Hematopoietic multipotent progenitor cell treated with erythropoietin and hydrocortisone succinate and interleukin-3 and kit ligand, for 4 days (in vitro differentiated cells): ENCODE measurements around the gene MICAL1.
A peak's percentile ranks its signal among the peaks of the same experiment; 100 is the strongest.

Experiments used
- DNase-seq: peaks from one replicate; pipeline ENCODE4 v3.0.0-alpha.2; 2015

Gene MICAL1

DNA sequence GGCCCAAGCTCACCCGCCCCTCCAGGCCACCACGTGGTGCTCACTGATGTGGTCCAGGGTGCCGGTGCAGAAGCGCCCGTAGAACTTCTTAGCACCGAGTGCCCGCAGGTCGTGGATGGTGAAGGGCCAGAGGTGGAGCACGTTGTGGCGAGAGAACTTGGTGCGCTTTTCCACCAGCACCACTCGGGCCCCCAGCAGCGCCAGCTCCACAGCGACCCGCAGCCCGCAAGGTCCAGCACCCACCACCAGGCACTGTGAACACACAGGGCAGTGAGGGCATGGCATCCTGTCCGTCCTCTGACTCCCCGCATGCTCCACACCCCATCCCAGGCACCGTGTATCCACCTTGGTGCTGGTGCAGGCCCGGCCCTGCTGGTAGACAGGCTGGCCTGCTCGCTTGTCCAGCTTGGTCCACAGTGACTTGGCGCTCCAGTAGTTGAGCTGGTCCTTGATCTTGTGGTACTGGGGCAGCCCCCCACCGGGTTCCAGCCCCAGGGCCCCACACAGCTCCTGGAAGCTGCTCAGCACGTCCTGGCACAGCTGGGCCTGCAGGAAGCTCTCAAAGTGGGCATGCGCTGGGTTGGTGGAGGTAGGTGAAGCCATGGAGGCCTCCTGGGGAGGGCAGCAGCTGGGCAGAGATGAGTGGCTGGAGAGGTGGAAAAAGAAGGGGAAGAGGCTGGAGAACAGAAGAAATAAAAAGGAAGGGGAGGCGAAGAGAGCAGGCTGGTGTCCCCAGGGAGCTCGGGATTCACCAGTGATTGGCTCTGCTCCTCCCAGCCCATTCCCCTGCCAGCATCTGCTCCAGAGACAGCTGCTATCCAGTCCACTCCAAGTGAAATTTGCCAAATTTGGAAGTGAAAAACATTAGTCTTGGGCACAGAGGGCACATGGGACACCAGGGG is 1.7 kb downstream of the MICAL1 start:
- DNase-seq, result no peak

DNA sequence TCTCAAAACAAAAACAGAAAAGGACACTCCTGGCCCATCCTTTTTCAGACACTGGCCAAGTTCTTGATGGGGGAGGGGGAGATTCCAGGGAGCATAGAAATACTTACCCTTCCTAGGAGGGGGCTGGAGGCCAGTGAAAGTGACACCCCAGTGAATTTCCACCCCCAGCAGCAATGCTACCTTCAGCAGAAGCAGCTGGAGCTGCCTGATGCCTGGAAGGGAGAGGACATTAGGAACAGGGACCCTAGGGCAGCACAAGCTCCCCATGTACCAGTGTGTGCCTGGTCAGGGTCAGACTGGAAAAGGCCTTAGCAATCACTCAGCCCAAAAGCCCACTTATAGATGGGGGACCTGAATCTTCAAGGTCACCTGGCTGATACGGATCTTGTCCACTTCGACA is 2.4 kb downstream of the MICAL1 start:
- no peak for DNase-seq

DNA sequence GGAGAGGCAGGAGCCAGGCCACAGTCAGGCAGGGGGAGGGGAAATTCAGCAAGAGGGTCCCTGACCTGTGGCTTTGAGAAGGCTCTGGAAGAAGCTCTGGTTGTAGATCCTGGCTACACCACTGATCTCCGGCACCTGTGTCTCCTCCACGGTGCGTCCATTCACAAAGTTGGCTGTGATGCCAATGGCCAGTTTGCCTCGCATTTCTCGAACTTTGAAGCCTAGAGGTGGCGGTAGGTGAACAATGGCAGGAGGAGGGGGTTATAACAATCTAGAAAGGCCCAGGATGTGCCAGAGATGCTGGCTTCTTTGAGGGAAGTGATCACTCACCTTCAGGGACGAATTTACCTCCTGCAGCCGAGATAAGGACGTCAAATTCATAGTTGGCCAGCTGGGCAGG is 3.4 kb downstream of the MICAL1 start:
- no peak for DNase-seq

DNA sequence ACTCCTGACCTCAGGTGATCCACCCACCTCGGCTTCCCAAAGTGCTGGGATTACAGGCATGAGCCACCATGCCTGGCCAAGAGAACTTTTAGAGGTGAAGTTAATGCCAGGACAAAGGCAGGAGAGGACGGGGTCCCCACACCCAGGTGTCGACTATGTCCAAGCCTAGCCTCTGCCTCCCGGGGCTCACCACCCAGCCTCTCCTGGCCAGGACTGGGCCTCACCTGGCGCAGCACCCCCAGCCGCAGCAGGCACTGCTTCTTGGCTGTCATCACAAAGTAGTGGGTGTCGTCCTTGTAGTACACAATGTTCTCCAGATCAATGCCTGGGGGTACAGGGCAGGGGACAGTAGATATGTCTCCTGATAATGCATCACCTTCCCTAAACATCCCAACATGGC is 4.2 kb downstream of the MICAL1 start:
- no peak for DNase-seq

DNA sequence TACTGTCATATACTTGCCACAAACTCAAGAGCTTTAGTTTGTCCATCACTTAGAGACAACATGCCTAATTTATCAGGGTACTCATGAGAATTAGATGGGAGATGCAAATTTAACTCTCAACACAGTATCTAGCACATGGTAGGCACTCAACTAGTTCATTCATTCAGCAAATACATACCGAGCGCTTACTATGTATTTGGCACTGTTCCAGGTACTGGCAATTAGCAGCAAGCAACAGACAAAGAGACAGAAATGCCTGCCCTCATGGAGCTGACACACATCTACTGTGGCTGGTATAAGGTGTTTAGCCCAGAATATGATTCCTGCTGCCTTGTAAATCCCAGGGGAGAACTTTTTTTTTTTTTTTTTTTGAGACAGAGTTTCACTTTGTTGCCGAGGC is 4.8 kb downstream of the MICAL1 start:
- no peak for DNase-seq

DNA sequence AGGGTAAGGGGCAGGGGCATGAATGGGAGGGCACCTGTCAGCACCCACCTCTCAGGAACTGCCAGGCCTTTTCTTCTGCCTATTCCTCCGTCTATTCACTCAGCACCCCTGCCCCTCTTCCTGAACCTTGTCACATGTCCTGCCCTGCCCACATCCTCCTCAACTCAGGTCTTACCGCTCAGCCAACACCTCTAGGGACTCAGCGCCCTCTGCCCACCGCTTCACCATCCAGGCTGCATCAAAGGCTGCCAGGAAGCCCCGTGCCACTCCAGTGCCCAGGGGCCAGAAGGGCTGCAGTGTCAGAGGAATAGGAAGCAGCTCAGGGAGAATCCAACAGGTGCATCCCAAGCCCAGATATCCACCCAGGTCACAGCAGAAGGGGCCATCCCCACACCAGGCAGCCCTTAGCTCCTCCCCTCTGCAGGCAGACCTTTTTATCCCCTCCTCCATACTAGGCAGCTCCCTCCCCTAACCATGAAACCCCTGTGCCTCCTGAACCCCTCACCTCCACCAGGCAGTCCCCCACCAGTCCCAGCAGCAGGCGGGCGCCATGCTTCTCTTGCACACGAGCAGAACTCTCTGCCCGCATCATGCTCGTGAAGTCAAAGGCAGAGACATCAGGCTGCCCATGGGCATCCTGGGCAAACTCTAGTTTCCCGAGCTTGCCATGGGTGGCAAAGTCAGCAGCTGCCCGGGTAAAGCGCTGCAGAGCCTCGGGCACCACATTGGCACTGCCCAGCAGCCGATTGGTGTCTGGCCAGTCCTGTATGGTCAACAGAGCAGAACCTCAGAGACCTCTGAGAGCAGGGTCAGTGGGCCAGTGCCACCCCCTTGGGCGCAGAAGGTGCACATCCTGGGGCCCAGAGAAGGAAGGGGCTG is 5.5 kb downstream of the MICAL1 start:
- no peak for DNase-seq

DNA sequence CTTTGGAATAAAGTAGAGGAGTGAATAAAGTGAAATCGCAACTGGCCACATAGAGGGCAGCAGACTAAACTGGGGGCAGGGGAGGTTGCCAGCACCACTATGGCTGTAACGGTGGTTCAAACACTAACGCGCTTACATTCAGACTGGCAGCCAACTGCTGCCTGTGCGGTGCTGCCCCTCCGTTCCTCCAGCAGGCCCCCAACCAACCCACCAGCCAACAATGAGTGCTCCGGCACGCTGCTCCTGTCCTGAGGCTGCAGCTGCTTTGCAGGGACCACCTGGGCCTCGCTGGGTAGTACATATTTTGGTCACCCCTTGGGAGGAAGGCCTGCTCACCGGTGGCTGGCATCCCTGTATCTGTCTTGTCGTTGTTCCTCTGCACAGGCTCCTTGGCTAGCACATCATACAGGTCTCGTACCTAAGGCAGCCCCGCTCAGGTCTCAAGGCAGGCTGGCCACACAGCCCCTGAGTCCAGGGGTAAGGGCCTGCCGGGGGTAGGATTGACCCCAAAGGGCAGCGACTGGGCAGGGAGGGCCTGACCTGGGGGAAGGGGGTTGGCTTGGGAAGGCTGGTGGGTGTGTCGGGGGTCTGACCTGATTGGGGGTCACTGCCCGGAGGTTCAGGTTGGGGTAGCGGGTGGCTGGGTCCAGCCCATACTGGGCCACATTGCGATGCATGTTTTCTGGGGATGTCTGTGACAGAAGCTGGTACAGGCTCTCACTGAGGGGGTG is 6.3 kb downstream of the MICAL1 start:
- DNase-seq, result no peak

DNA sequence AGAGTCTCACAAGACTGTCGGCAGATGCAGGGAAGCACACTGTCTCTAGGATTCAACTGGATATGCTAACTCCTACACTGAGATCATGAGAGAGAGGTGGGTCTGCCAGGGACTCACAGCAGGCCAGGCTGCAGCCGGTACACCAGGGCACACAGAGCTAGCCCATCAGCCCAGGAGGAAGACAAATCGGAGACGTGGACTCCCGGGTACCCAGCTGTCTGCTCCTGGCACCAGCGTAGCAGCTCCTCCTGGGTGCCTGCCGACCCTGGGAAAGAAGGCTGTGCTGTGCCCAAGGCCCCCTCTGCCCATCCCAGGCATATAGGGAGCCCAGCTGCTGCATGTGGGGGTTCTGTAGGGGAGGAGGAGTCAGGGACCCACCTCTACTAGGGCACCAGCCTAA is 7.0 kb downstream of the MICAL1 start:
- DNase-seq, result no peak

DNA sequence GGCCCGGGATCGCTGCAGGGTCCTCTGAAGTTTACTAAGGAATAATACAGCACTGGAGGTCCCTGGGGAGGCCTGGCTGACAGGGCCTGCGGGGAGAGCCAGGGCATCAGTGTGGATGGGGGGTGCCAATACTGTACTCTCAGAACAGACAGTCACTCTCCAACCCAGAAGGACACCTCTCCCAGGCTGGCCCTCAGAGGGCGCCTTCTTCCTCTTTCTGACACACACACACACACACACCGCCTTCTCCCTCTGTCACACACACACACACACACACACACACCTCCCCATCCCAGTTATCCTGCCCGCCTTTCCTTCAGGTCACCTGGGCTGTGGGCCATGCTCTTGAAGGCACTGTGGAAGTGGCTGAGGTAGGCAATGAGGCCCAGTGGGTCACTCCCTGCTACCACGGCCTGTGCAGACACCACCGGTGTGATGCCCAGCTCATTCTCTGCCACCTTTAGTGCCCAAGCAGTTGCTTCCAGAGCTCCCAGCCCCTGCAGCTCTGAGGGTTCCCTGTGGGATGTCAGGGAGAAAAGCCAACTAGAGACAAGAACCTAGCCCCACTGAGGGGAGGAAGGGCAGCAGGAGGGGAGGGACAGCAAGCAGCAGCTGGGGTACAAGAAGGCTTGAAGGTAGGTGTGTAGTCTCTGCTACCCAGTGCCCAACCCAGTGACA is 7.6 kb downstream of the MICAL1 start:
- DNase-seq, result peak; percentile 63

DNA sequence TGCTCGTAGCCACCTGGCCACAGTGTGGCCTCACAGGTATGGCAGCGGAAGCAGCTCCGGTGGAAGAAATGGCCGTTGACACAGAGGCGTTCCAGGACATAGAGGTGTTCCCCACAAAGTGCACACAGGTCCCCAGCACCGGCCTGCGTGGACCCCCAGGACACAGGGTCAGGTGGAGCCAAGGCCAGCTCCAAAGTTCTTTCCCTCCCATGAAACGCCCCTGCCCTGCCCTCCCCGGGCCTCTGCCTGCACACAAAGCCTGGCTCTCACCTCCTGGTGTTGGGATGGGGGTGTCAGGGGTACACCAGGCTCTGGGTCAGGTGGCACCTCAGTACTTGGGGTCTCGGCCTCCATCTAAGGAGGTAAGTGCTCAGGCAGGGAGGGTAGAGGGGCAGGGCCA is 8.5 kb downstream of the MICAL1 start:
- DNase-seq, result no peak

DNA sequence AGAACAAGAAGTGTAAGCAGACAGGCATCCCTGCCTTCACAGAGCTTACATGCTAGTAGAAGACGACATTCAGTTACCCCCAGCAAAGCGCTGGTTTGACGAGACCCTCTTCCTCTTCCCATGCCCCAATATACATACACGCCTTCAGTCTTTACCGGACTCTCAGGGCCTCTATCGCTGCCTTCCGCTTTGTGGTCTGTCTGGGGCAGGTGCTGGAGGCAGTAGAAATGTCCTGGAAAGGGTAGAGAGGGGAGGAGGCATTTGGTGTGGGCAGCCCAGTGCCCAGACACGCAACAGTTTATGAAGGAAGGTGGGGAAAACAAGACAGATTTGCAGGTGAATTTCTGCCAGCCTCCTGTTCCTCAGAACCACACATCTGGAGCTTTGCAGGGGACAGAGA is 9.0 kb downstream of the MICAL1 start:
- DNase-seq, result no peak

DNA sequence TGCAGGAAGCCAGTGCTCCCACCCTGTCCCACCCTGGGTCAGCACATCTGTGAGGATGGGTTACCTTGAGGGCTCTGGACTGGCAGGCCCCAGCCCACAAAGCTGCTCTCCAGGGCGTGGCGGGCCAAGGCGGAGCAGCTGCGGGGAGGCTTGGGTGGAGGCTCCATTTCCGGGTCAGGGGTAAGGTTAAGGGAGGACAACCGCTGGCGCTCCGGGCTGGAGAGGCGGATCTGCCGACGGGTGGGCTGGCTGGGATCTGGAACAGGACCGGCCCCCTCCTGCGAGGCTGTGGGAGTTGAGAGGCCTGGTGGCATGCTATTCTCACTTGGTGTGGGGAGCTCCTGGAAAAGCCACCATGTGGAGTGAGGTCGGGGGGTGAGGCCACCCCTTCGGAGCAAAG is 9.5 kb downstream of the MICAL1 start:
- DNase-seq, result no peak

DNA sequence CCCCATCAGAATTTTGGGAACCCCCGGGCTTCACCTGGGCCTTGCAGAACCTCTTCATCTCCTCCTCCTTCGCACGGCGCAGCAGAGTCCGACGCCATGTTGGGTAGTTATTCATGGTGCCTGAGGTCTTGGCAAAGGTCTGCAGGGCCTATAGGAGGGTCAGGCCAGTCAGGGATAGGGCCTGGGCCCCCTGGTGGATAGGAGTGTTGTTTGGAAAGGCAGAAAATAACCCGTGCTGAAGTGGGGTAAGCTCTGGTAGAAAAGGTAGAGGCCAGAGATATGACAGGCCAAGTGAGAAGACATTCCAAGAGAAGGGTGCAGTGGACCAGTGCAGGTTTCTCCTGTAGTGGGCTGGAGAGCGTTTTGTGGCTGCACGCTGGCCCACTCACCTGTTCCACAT is 10.2 kb downstream of the MICAL1 start:
- DNase-seq, result peak; percentile 44

DNA sequence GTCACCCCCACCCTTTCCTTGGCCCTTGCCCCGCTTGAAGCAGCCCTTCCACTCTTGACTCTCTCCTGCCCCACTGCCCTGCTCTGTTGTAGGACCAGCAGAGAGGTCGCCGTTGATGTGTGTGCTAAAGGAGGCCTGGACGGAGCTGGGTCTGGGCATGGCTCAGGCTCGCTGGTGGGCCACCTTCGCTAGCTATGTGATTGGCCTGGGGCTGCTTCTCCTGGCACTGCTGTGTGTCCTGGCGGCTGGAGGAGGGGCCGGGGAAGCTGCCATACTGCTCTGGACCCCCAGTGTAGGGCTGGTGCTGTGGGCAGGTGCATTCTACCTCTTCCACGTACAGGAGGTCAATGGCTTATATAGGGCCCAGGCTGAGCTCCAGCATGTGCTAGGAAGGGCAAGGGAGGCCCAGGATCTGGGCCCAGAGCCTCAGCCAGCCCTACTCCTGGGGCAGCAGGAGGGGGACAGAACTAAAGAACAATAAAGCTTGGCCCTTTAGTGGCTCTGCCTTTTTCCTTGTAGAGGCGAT is 12.1 kb downstream of the MICAL1 start:
- no peak for DNase-seq

DNA sequence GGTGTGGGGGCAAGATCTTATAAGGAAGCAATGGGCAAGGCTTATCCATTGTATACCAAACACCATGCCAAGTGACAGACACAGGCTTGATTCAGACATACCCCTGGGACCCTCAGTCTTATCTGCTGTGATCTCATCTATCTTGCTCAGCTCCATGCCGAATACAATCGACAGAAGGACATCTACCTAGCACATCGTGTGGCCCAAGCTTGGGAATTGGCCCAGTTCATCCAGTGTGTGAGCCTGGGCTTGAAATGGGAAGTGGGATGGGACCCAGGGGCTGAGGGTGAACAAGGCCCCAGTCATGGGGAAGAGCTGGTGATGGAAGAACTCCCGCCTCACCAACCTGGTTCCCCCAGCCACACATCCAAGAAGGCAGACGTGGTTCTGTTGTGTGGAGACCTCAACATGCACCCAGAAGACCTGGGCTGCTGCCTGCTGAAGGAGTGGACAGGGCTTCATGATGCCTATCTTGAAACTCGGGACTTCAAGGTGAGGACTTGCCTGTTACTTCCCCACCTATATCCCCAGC is 13.1 kb downstream of the MICAL1 start:
- DNase-seq, result no peak

DNA sequence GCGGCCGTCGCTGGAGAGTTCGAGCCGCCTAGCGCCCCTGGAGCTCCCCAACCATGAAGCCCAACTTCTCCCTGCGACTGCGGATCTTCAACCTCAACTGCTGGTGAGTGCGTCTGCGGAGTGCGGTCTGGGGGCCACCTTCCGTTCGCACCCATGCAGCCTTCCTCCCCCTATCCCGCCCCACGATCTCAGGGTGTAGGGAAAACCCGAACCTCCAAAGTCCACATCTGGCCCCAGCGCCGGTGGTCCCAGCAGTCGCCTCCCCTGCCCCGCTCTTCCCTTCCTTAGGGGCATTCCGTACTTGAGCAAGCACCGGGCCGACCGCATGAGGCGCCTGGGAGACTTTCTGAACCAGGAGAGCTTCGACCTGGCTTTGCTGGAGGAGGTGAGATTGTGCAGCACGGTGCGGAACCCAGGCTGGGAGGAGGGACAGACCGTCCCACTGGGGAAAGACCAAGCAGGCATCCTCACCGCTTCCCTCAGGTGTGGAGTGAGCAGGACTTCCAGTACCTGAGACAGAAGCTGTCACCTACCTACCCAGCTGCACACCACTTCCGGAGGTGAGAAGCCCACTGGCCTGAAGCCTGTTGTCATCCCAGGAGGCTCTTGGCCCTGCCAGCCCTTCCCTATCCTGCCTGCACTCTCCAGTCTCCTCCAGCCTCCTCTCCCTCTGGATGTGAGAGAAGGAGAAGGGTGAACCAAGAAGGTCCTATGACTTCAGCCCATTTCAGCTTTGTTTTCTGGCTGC is 14.3 kb downstream of the MICAL1 start:
- peak; percentile 78 for DNase-seq

DNA sequence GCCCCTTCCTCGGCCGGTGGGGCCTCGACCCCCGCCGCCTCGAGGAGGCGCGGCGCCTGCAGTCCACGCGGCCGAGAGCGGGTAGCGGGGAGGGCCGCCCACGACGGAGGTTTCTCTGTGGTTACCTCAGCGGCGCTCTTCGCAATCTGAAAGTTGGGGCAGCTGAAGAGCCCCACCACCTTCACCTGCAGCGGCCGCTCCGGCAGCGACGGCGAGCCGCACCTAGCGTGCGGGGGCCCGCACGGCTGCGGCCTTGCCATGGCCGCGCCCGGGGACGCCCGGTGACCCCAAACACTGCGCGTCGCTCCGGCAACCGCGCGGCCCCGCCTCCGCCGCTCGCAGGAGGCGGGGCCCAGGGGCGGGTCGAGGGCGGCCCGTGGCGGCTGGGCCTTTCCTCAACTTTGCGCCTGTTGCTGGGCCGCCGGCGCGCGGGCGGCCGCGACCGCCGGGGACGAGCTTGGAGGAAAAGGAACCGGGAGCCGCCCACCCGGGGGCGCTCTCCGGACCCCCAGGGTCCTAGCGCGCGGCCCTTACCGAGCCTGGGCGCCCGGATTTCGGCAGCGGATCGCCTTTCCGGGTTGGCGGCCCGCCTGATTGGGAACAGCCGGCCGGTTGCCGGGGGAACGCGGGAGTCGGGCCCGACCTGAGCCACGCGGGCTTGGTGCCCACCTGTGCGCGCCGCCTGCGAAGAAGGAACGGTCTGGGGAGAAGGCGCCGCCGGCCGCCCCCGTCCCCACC is 15.1 kb downstream of the MICAL1 start, which contains the start of the genes PPIL6 and SMPD2:
Gene PPIL6, minus strand, starts transcription at position 298 of the 738 bp plus-strand sequence. Its CDS starts 38 bp downstream, at position 260.
Gene SMPD2, plus strand, starts transcription at position 394 of the 738 bp plus-strand sequence. CDS start 398 bp downstream, outside the sequence.
- peak; percentile 95 for DNase-seq

DNA sequence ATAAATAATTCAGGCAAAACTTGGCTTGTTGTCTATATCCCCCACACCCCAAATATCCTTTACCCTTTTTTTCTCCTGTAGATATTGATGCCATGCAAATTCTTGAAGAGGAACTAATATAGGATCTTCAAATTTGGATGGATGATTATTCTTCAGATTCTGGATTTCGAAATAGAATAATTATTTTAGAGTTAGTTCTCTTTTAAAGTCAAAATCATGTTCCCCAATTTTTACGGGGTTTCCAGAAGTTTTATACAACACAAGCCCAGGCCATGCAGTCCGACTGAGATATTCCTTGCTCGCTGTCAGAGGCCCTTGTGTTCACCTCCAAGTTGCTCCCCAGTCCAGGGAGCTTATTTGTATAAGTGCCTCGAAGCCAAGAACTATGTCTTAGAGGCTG is 19.5 kb downstream of the MICAL1 start:
- DNase-seq, result no peak

DNA sequence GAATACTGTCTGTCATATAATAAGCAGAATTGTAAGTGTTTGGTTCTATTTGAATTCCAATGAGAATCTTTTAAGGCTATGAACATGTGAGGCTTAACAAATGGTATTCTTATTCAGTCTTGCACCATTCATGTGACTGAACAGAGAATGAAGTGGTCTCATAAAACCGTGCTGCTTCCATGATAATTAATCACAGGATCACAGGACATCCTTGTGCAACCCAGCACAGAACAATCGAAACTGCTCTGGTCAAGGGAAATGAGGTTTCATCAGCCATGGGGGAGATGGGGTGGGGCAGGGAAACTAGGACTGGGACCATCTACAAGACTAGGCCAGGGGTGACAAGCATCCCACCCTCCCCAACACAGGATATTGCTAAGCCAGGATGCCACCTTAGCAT is 21.1 kb downstream of the MICAL1 start:
- no peak for DNase-seq

DNA sequence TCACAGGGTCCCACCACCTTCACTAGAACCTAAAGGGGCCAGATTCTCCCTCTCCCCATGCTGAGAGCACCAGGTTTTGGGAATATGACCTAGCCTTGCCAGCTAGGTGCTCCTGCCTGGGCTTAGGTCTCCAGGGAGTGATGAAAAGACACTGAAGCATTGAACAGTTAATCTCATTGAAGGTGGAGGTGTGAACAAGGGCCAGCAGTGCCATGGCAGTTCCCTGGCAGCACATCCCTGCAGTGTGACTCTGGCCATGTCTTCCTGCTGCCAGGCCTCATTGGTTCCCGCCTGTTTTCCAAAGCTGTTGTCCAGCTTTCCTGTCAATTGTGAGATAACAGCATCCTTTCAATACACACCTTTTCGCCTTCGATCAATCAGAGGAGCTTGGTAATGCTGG is 26.1 kb downstream of the MICAL1 start:
- DNase-seq, result no peak
